ENCODE measurements around the gene STAT3.
"Not testable (repeated sequence)": the region's sequence is repeated elsewhere in the genome, so short reads cannot be mapped to it uniquely, and the experiment has no call there.

- TF ChIP-seq CTCF (conservative IDR thresholded peaks at IDR 0.05; ENCODE audit: low read depth, low read length); EZH2 (IDR thresholded peaks at IDR 0.05; ENCODE audit: borderline replicate concordance, low read depth, low read length, poor library complexity, severe bottlenecking): not testable (repeated sequence)
Measured at GRCh38 chr17:42299361-42299760, 88.9 kb downstream of the STAT3 start.

Data from A673 (cell line).